ENCODE measurements around the gene ARHGEF16.

DNA sequence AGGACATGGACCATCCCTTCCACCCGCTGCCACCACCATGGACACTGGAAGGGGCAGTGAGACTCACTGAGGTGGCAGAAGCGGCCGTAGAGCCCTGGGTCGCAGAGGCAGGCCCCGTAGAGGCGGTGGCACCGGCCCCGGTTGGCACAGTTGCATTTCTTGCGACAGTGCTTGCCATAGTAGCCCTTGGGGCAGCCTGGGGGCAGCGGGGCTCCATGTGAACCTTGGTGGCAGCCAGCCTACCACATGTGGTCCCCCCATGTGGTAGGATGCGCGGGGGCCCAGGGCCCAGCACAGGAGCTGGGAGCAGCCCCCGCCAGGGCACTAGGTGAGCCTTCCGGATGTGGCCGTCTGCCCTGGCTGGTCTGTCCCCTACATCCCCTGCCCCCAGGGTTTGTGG, 51.6 kb downstream of the ARHGEF16 start:
- TF ChIP-seq, protein P1, sequence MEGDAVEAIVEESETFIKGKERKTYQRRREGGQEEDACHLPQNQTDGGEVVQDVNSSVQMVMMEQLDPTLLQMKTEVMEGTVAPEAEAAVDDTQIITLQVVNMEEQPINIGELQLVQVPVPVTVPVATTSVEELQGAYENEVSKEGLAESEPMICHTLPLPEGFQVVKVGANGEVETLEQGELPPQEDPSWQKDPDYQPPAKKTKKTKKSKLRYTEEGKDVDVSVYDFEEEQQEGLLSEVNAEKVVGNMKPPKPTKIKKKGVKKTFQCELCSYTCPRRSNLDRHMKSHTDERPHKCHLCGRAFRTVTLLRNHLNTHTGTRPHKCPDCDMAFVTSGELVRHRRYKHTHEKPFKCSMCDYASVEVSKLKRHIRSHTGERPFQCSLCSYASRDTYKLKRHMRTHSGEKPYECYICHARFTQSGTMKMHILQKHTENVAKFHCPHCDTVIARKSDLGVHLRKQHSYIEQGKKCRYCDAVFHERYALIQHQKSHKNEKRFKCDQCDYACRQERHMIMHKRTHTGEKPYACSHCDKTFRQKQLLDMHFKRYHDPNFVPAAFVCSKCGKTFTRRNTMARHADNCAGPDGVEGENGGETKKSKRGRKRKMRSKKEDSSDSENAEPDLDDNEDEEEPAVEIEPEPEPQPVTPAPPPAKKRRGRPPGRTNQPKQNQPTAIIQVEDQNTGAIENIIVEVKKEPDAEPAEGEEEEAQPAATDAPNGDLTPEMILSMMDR (IDR thresholded peaks at IDR 0.05): no peak
- no peak for TF ChIP-seq POLR2A (IDR thresholded peaks at IDR 0.05)

Data from heart left ventricle (tissue), 13 donors.